Measurements from ENCODE around the gene ANKRD33. TPM values are rescaled to one million over a fixed set of nuclear protein-coding genes. Genes with fewer than 3 reads are reported as not detected.

Gene ANKRD33
- total RNA-seq, 1 donor from 2014 or later, result not detected

DNA sequence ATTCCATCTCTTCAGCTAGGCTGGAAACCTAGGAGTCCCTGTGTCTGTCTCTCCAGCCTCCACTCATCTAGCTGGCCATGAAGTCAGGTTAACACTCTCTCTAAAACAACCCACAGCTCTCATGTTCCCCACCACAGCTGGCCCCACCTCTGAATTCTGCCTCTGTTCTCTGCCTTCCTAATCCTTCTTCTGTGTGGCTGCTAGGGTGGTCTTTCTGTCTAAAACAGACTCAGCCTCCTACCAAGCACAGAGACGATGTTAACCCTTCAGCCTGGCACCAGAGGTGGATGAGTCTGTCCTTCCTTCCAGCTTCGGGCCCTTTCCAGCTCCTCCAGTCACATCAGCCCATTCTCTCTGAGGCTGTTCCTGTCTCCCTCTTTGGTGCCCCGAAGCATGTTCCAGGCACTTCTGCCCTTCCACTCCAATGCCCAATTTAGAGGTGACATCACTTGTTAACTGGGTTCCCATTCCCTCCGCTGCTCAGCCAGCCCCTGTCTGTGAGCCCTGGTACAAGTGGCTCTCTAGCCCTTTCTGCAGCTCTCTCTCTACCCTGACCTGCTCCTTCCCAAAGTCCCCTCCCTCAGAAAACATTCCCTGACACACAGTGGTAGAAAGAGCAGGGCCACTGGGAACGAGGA, 48.5 kb upstream of the ANKRD33 start:
- H3K9me3 Mint-ChIP-seq (ENCODE audit: unreplicated experiment), result no peaks in the 10 kb centered on the region
- peaks cover 22% of the 10 kb centered on the region for H3K27me3 Mint-ChIP-seq (ENCODE audit: low read depth, unreplicated experiment)
- Histone ChIP-seq H2AFZ (ENCODE audit: low read depth, low read length) (no peak overlapping the region), H3K9ac (ENCODE audit: low read length) (no peak overlapping the region), H3K79me2 (ENCODE audit: insufficient read depth, low read length) (no peaks in the 10 kb centered on the region), H4K20me1 (ENCODE audit: insufficient read depth, low read length) (peaks cover 16% of the 10 kb centered on the region), H3K27me3 (ENCODE audit: insufficient read depth, low read length) (peaks cover 33% of the 10 kb centered on the region), H3K36me3 (ENCODE audit: insufficient read depth, low read length) (no peaks in the 10 kb centered on the region), H3K4me2 (ENCODE audit: low read length) (no peak overlapping the region), H3K27ac (ENCODE audit: low read depth, low read length) (no peak overlapping the region), H3K9me3 (ENCODE audit: insufficient read depth, low read depth, low read length) (no peaks in the 10 kb centered on the region), H3K4me1 (ENCODE audit: insufficient read depth, low read length) (no peaks in the 10 kb centered on the region), H3K4me3 (ENCODE audit: insufficient read depth, low read depth, low read length) (no peak overlapping the region)
- no peak for FAIRE-seq
- no peak for DNase-seq (ENCODE audit: low read depth)
- TF ChIP-seq, protein P1, sequence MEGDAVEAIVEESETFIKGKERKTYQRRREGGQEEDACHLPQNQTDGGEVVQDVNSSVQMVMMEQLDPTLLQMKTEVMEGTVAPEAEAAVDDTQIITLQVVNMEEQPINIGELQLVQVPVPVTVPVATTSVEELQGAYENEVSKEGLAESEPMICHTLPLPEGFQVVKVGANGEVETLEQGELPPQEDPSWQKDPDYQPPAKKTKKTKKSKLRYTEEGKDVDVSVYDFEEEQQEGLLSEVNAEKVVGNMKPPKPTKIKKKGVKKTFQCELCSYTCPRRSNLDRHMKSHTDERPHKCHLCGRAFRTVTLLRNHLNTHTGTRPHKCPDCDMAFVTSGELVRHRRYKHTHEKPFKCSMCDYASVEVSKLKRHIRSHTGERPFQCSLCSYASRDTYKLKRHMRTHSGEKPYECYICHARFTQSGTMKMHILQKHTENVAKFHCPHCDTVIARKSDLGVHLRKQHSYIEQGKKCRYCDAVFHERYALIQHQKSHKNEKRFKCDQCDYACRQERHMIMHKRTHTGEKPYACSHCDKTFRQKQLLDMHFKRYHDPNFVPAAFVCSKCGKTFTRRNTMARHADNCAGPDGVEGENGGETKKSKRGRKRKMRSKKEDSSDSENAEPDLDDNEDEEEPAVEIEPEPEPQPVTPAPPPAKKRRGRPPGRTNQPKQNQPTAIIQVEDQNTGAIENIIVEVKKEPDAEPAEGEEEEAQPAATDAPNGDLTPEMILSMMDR (IDR thresholded peaks at IDR 0.05; ENCODE audit: insufficient read depth, low read depth, low read length), result no peak
- no peak for TF ChIP-seq EZH2 (IDR thresholded peaks at IDR 0.05; ENCODE audit: insufficient read depth, low read length)
- no peak overlapping the region for H3K4me3 Mint-ChIP-seq (ENCODE audit: unreplicated experiment)
- H3K36me3 Mint-ChIP-seq (ENCODE audit: low read depth, unreplicated experiment), result no peaks in the 10 kb centered on the region
- peaks cover 14% of the 10 kb centered on the region for H3K4me1 Mint-ChIP-seq (ENCODE audit: low read depth, unreplicated experiment)
- H3K27ac Mint-ChIP-seq (ENCODE audit: unreplicated experiment), result no peak overlapping the region

DNA sequence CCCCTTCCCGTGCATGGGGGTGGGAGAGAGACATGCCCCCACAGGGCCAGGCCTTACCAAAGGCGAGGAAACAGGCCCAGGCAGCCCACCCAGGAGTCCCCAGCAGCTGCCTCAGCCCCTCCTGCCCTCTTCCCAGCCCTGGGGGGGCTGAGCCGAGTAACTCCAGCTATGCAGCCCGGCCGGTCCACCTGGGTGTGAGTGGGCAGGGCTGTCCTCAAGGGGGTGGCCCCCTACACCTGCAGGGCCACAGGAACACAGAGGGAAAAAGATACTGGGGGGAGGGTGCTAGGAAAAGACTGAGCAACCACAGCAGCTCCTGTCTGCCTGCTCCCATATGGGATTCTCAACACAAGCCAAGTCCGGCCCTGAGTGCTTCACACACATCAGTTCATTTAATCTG, 46.9 kb upstream of the ANKRD33 start:
- DNase-seq (ENCODE audit: low read depth), result no peak
- Mint-ChIP-seq H3K36me3 (ENCODE audit: low read depth, unreplicated experiment) (no peaks in the 10 kb centered on the region), H3K4me1 (ENCODE audit: low read depth, unreplicated experiment) (peaks cover 11% of the 10 kb centered on the region), H3K4me3 (ENCODE audit: unreplicated experiment) (no peak overlapping the region), H3K27me3 (ENCODE audit: low read depth, unreplicated experiment) (peaks cover 22% of the 10 kb centered on the region), H3K9me3 (ENCODE audit: unreplicated experiment) (no peaks in the 10 kb centered on the region), H3K27ac (ENCODE audit: unreplicated experiment) (no peak overlapping the region)
- Histone ChIP-seq H3K4me2 (ENCODE audit: low read length) (no peak overlapping the region), H4K20me1 (ENCODE audit: insufficient read depth, low read length) (peaks cover 21% of the 10 kb centered on the region), H3K27me3 (ENCODE audit: insufficient read depth, low read length) (peaks cover 33% of the 10 kb centered on the region), H3K9me3 (ENCODE audit: insufficient read depth, low read depth, low read length) (no peaks in the 10 kb centered on the region), H3K79me2 (ENCODE audit: insufficient read depth, low read length) (no peaks in the 10 kb centered on the region), H3K4me3 (ENCODE audit: insufficient read depth, low read depth, low read length) (no peak overlapping the region), H3K4me1 (ENCODE audit: insufficient read depth, low read length) (no peaks in the 10 kb centered on the region), H2AFZ (ENCODE audit: low read depth, low read length) (no peak overlapping the region), H3K36me3 (ENCODE audit: insufficient read depth, low read length) (no peaks in the 10 kb centered on the region), H3K27ac (ENCODE audit: low read depth, low read length) (no peak overlapping the region), H3K9ac (ENCODE audit: low read length) (no peak overlapping the region)
- no peak for FAIRE-seq
- TF ChIP-seq, protein P1 (IDR thresholded peaks at IDR 0.05; ENCODE audit: insufficient read depth, low read depth, low read length), result no peak
- TF ChIP-seq EZH2 (IDR thresholded peaks at IDR 0.05; ENCODE audit: insufficient read depth, low read length), result no peak

DNA sequence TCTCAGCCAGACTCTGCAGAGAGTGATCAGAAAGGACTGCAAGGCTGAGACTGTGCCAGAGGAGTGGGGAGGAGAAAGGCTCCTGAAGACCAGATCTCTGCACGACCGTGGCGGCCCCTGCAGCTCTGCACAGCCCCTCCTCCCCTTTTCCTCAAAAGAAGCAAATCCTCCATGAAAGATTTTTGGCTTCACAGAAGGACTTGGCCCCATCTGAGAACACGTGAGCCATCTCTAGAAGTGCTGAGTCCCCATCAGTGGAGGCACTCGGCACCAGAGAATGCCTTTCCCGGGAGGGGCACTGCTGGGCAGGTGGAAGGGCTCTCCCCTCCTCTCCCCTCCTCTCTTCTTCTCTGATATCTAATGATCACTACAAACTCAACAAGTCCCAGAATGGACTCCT, 46.2 kb upstream of the ANKRD33 start:
- H3K27me3 ChIP-seq (ENCODE audit: insufficient read depth, low read length), result peaks cover 41% of the 10 kb centered on the region
- peaks cover 21% of the 10 kb centered on the region for H4K20me1 ChIP-seq (ENCODE audit: insufficient read depth, low read length)
- no peak overlapping the region for H3K4me3 Mint-ChIP-seq (ENCODE audit: unreplicated experiment)
- peaks cover 24% of the 10 kb centered on the region for H3K27me3 Mint-ChIP-seq (ENCODE audit: low read depth, unreplicated experiment)
- DNase-seq (ENCODE audit: low read depth) (no peak), FAIRE-seq (no peak)
- H3K9me3 Mint-ChIP-seq (ENCODE audit: unreplicated experiment), result no peaks in the 10 kb centered on the region
- H3K79me2 ChIP-seq (ENCODE audit: insufficient read depth, low read length), result no peaks in the 10 kb centered on the region
- no peak overlapping the region for H3K9ac ChIP-seq (ENCODE audit: low read length)
- H3K4me2 ChIP-seq (ENCODE audit: low read length), result no peak overlapping the region
- H3K4me3 ChIP-seq (ENCODE audit: insufficient read depth, low read depth, low read length), result no peak overlapping the region
- H2AFZ ChIP-seq (ENCODE audit: low read depth, low read length), result no peak overlapping the region
- H3K4me1 Mint-ChIP-seq (ENCODE audit: low read depth, unreplicated experiment), result peaks cover 10% of the 10 kb centered on the region
- H3K27ac ChIP-seq (ENCODE audit: low read depth, low read length), result no peak overlapping the region
- H3K9me3 ChIP-seq (ENCODE audit: insufficient read depth, low read depth, low read length), result no peaks in the 10 kb centered on the region
- no peak overlapping the region for H3K27ac Mint-ChIP-seq (ENCODE audit: unreplicated experiment)
- TF ChIP-seq, protein P1 (IDR thresholded peaks at IDR 0.05; ENCODE audit: insufficient read depth, low read depth, low read length), result no peak
- no peak for TF ChIP-seq EZH2 (IDR thresholded peaks at IDR 0.05; ENCODE audit: insufficient read depth, low read length)
- H3K36me3 ChIP-seq (ENCODE audit: insufficient read depth, low read length), result no peaks in the 10 kb centered on the region
- H3K4me1 ChIP-seq (ENCODE audit: insufficient read depth, low read length), result no peaks in the 10 kb centered on the region
- no peaks in the 10 kb centered on the region for H3K36me3 Mint-ChIP-seq (ENCODE audit: low read depth, unreplicated experiment)

All from astrocyte (in vitro differentiated cells and primary cell).